Myocyte (in vitro differentiated cells): ENCODE results near the gene CYB561D1. TPM values are rescaled to one million over a fixed set of nuclear protein-coding genes. Genes with fewer than 3 reads are reported as not detected.

Experiments used
- DNase-seq: peaks from one replicate; pipeline ENCODE4 v3.0.0-alpha.2; 2012; ENCODE audit warnings: low read depth
- total RNA-seq: library from RNA; depleted of rRNA; stranded (reverse); fragments of >200 nt; gene quantifications from 2 replicates; pipeline ENCODE4 v1.2.3, GENCODE V29; 2014

Gene CYB561D1
- total RNA-seq, 1 donor from 2014 or later, result 3.9 TPM

- DNase-seq, result peak; percentile 54
Observed at GRCh38 chr1:109499661-109500536, 6.0 kb downstream of the CYB561D1 start.

- DNase-seq, result no peak
Observed at GRCh38 chr1:109500941-109501381, 7.1 kb downstream of the CYB561D1 start.

- DNase-seq, result no peak
Observed at GRCh38 chr1:109501644-109502363, 7.9 kb downstream of the CYB561D1 start.

GRCh38 chr1:109502364-109502851 is 8.5 kb downstream of the CYB561D1 start:
- no peak for DNase-seq

GRCh38 chr1:109503935-109504334 is 10.0 kb downstream of the CYB561D1 start:
- DNase-seq, result no peak

- no peak for DNase-seq
Observed at GRCh38 chr1:109504974-109505373, 11.1 kb downstream of the CYB561D1 start.

- peak; percentile 73 for DNase-seq
Observed at GRCh38 chr1:109508001-109508872, 14.3 kb downstream of the CYB561D1 start.

GRCh38 chr1:109508873-109509175 is 14.9 kb downstream of the CYB561D1 start:
- DNase-seq, result no peak

- no peak for DNase-seq
Observed at GRCh38 chr1:109509176-109510134, 15.6 kb downstream of the CYB561D1 start, which contains the start of gene AMIGO1. Gene AMIGO1, minus strand, starts transcription at chr1:109509727. Its CDS starts 815 bp downstream, at chr1:109508912.

- DNase-seq, result no peak
Observed at GRCh38 chr1:109513110-109513710, 19.3 kb downstream of the CYB561D1 start.

- no peak for DNase-seq
Observed at GRCh38 chr1:109514846-109515245, 21.0 kb downstream of the CYB561D1 start.

GRCh38 chr1:109516872-109517271 is 23.0 kb downstream of the CYB561D1 start:
- no peak for DNase-seq

GRCh38 chr1:109517337-109517736 is 23.4 kb downstream of the CYB561D1 start:
- DNase-seq, result no peak

- no peak for DNase-seq
Observed at GRCh38 chr1:109521002-109521951, 27.4 kb downstream of the CYB561D1 start.

GRCh38 chr1:109522026-109522425 is 28.1 kb downstream of the CYB561D1 start:
- no peak for DNase-seq

- DNase-seq, result peak; percentile 87
Observed at GRCh38 chr1:109523706-109524105, 29.8 kb downstream of the CYB561D1 start.

GRCh38 chr1:109527098-109527811 is 33.4 kb downstream of the CYB561D1 start:
- no peak for DNase-seq
